Common myeloid progenitor, CD34-positive (primary cell): ENCODE data around the gene PARP12.

Experiments
- CTCF ChIA-PET: fragments of 350-600 bp; sonication (Branson Sonifier 250); formaldehyde crosslinking; loops from one replicate; lab custom pipeline; 2021; ENCODE audit warnings: antibody characterized with exemption; lab: Charles Lee
- POLR2A ChIA-PET: fragments of 350-600 bp; sonication (Branson Sonifier 250); formaldehyde crosslinking; loops from one replicate; lab custom pipeline; 2021; ENCODE audit warnings: antibody characterized with exemption; lab: Charles Lee
- DNase-seq, 3 donors: peaks; one replicate each; pipeline versions ENCODE4 v3.0.0 to v3.0.0-alpha.2; 2013
- H3K27ac ChIP-seq, 2 experiments: 1 replicate in 1 of 2; 2 replicates in 1 of 2; pipeline ENCODE4 v1.7.0; 2013; ENCODE audit warnings: inconsistent platforms in 2 of 2, low read length in 2 of 2, mild to moderate bottlenecking in 2 of 2, low read depth in 1 of 2, moderate library complexity in 1 of 2; ENCODE audit not compliant: severe bottlenecking in 2 of 2, insufficient read depth in 1 of 2, poor library complexity in 1 of 2
- H3K27me3 ChIP-seq, 5 experiments: replicated peaks in 2 of 5; 1 replicate in 3 of 5; 2 replicates in 2 of 5; pipeline versions ENCODE4 v1.6.1 to v1.7.0; 2013; ENCODE audit warnings: low read length in 4 of 5, mild to moderate bottlenecking in 2 of 5, moderate library complexity in 2 of 5, inconsistent platforms in 1 of 5; ENCODE audit not compliant: insufficient read depth in 5 of 5, control insufficient read depth in 4 of 5
- H3K36me3 ChIP-seq, 4 experiments: 1 replicate in 2 of 4; 2 replicates in 2 of 4; pipeline versions ENCODE4 v1.6.1 to v1.7.0; 2013; ENCODE audit warnings: low read length in 3 of 4, control low read depth in 1 of 4, mild to moderate bottlenecking in 1 of 4; ENCODE audit not compliant: control insufficient read depth in 4 of 4, insufficient read depth in 4 of 4
- H3K4me1 ChIP-seq, 4 experiments: 1 replicate in 3 of 4; 2 replicates in 1 of 4; pipeline versions ENCODE4 v1.6.1 to v1.7.1; 2013; ENCODE audit warnings: low read length in 3 of 4, mild to moderate bottlenecking in 3 of 4, control low read depth in 1 of 4, inconsistent platforms in 1 of 4, moderate library complexity in 1 of 4; ENCODE audit not compliant: control insufficient read depth in 4 of 4, insufficient read depth in 4 of 4; ENCODE audit errors: control extremely low read depth in 1 of 4
- H3K4me3 ChIP-seq, 7 experiments: 1 replicate in 4 of 7; 2 replicates in 3 of 7; pipeline versions ENCODE4 v1.5.1 to v1.7.0; 2013; ENCODE audit warnings: mild to moderate bottlenecking in 7 of 7, low read length in 6 of 7, moderate library complexity in 6 of 7, inconsistent platforms in 2 of 7, low read depth in 2 of 7, control low read depth in 1 of 7; ENCODE audit not compliant: insufficient read depth in 4 of 7, control insufficient read depth in 1 of 7; ENCODE audit errors: extremely low read depth in 1 of 7
- H3K9me3 ChIP-seq, 5 experiments: 1 replicate in 4 of 5; 2 replicates in 1 of 5; pipeline versions ENCODE4 v1.6.1 to v1.7.1; 2013; ENCODE audit warnings: low read length in 4 of 5, mild to moderate bottlenecking in 2 of 5, inconsistent platforms in 1 of 5, low read depth in 1 of 5, moderate library complexity in 1 of 5; ENCODE audit not compliant: control insufficient read depth in 4 of 5, insufficient read depth in 2 of 5; ENCODE audit errors: control extremely low read depth in 1 of 5
- WGBS: methylation state at CpG from one replicate; pipeline ENCODE4 v1.1.5; 2013; ENCODE audit not compliant: insufficient coverage; 5-methylcytosine and 5-hydroxymethylcytosine counted together

The PARP12 gene

GRCh38 chr7:140018125-140019043 lies 44.4 kb downstream of the PARP12 start:
- H3K4me1 ChIP-seq = no peaks in the 10 kb centered on the region
- DNase-seq = no peak
- peaks cover 4 to 47% (median 15%) of the 10 kb centered on the region in 4 experiments for H3K36me3 ChIP-seq
- no peak overlapping the region for H3K4me3 ChIP-seq
- H3K27ac ChIP-seq = no peak overlapping the region
- ChIA-PET CTCF (interaction anchor here (0.9 to 3.8 kb wide), 5 partner anchors 13 to 520 kb away, joined by 3 to 31 read pairs (median 3); no protein-coding TSS in a partner anchor), POLR2A (no interaction called here)
- H3K27me3 ChIP-seq = no peaks in the 10 kb centered on the region
- H3K9me3 ChIP-seq = no peaks in the 10 kb centered on the region
- 86% methylated on average over 7 of the region's 9 CpGs for WGBS

- Histone ChIP-seq H3K27ac (no peak overlapping the region), H3K36me3 (peaks cover 4 to 44% (median 16%) of the 10 kb centered on the region in 4 experiments), H3K9me3 (no peaks in the 10 kb centered on the region), H3K4me1 (no peaks in the 10 kb centered on the region), H3K27me3 (no peaks in the 10 kb centered on the region), H3K4me3 (no peak overlapping the region)
- POLR2A ChIA-PET = no interaction called here
- 94% methylated on average over 13 of the region's 15 CpGs for WGBS
- no peak for DNase-seq
- CTCF ChIA-PET = interaction anchor here (0.6 to 3.8 kb wide), 4 partner anchors 9 to 375 kb away, joined by 3 to 31 read pairs (median 3); no protein-coding TSS in a partner anchor
Measured at GRCh38 chr7:140017543-140017942, 45.2 kb downstream of the PARP12 start.

GRCh38 chr7:140017034-140017433 lies 45.7 kb downstream of the PARP12 start:
- ChIA-PET POLR2A (no interaction called here), CTCF (interaction anchor here (0.6 to 3.8 kb wide), 4 partner anchors 12 to 720 kb away, joined by 3 to 31 read pairs (median 4); no protein-coding TSS in a partner anchor)
- DNase-seq = no peak
- Histone ChIP-seq H3K4me3 (no peak overlapping the region), H3K9me3 (no peaks in the 10 kb centered on the region), H3K4me1 (no peaks in the 10 kb centered on the region), H3K27me3 (no peaks in the 10 kb centered on the region), H3K36me3 (peaks cover 4 to 43% (median 15%) of the 10 kb centered on the region in 4 experiments), H3K27ac (no peak overlapping the region)
- 95% methylated on average over 7 of the region's 7 CpGs for WGBS

GRCh38 chr7:140016540-140016939 lies 46.2 kb downstream of the PARP12 start:
- Histone ChIP-seq H3K4me1 (no peaks in the 10 kb centered on the region), H3K36me3 (peaks cover 4 to 43% (median 15%) of the 10 kb centered on the region in 4 experiments), H3K4me3 (no peak overlapping the region), H3K9me3 (no peaks in the 10 kb centered on the region), H3K27ac (no peak overlapping the region), H3K27me3 (no peaks in the 10 kb centered on the region)
- no peak for DNase-seq
- ChIA-PET POLR2A (no interaction called here), CTCF (interaction anchor here (0.6 to 3.8 kb wide), 3 partner anchors 11 to 719 kb away, joined by 4 to 31 read pairs (median 4); no protein-coding TSS in a partner anchor)
- WGBS = 98% methylated on average over 9 of the region's 9 CpGs

GRCh38 chr7:140015471-140015970 lies 47.2 kb downstream of the PARP12 start:
- no peak overlapping the region for H3K4me3 ChIP-seq
- no peaks in the 10 kb centered on the region for H3K27me3 ChIP-seq
- ChIA-PET POLR2A (no interaction called here), CTCF (interaction anchor here (0.6 to 2.0 kb wide), 4 partner anchors 12 to 411 kb away, joined by 3 to 4 read pairs (median 4); no protein-coding TSS in a partner anchor)
- H3K9me3 ChIP-seq = no peaks in the 10 kb centered on the region
- WGBS = 95% methylated on average over 8 of the region's 11 CpGs
- DNase-seq = no peak
- no peak overlapping the region for H3K27ac ChIP-seq
- H3K4me1 ChIP-seq = no peaks in the 10 kb centered on the region
- peaks cover 4 to 40% (median 14%) of the 10 kb centered on the region in 4 experiments for H3K36me3 ChIP-seq

GRCh38 chr7:140014123-140014522 lies 48.6 kb downstream of the PARP12 start:
- Histone ChIP-seq H3K9me3 (no peaks in the 10 kb centered on the region), H3K4me3 (no peak overlapping the region), H3K27ac (no peak overlapping the region), H3K36me3 (peaks cover 4 to 41% (median 18%) of the 10 kb centered on the region in 4 experiments), H3K27me3 (no peaks in the 10 kb centered on the region), H3K4me1 (no peaks in the 10 kb centered on the region)
- DNase-seq = no peak
- WGBS = 100% methylated on average over 10 of the region's 10 CpGs
- CTCF ChIA-PET = interaction anchor here (0.5 to 1.9 kb wide), 5 partner anchors 9 to 396 kb away, joined by 3 to 6 read pairs (median 4); no protein-coding TSS in a partner anchor
- POLR2A ChIA-PET = no interaction called here
